SU-DHL-6 (cell line): ENCODE data around the gene SMIM8.

Experiments
- H2AFZ ChIP-seq: fragments of 200-600 bp; sonication (generic); 2 replicates; pipeline ENCODE4 v1.6.1; 2014; ENCODE audit warnings: low read depth, mild to moderate bottlenecking, moderate library complexity, mixed read lengths, antibody characterized with exemption, low read length; ENCODE audit not compliant: severe bottlenecking
- H3F3A ChIP-seq: fragments of 200-600 bp; shearing (Covaris generic); 2 replicates; pipeline ENCODE4 v1.6.0; 2016; ENCODE audit warnings: antibody characterized with exemption, mild to moderate bottlenecking; ENCODE audit not compliant: insufficient read depth
- H3K27ac ChIP-seq: fragments of 200-600 bp; sonication (generic); 2 replicates; pipeline ENCODE4 v1.5.1; 2016; ENCODE audit warnings: low read depth, mild to moderate bottlenecking, low read length, moderate library complexity, mixed read lengths
- H3K27me3 ChIP-seq: fragments of 200-600 bp; sonication (generic), shearing (Covaris generic); 2 replicates; pipeline ENCODE4 v1.6.0; 2014; ENCODE audit warnings: mild to moderate bottlenecking, low read length
- H3K36me3 ChIP-seq: fragments of 200-600 bp; sonication (generic); 2 replicates; pipeline ENCODE4 v1.6.1; 2014; ENCODE audit warnings: mild to moderate bottlenecking, low read length, mixed read lengths
- H3K4me2 ChIP-seq: fragments of 300-600, 200-600 bp; shearing (Covaris generic), sonication (generic); 2 replicates; pipeline ENCODE4 v1.6.0; 2014; ENCODE audit warnings: low read length, low read depth, mild to moderate bottlenecking; ENCODE audit not compliant: poor library complexity, severe bottlenecking
- H3K4me3 ChIP-seq: fragments of 200-600 bp; sonication (generic); 2 replicates; pipeline ENCODE4 v1.5.1; 2014; ENCODE audit warnings: antibody characterized with exemption, low read length, mild to moderate bottlenecking, mixed read lengths; ENCODE audit not compliant: insufficient read depth, poor library complexity, severe bottlenecking
- H3K79me2 ChIP-seq: fragments of 200-600 bp; sonication (generic); 2 replicates; pipeline ENCODE4 v1.6.1; 2014; ENCODE audit warnings: mild to moderate bottlenecking, low read length, moderate library complexity; ENCODE audit not compliant: insufficient read depth
- H3K9ac ChIP-seq: fragments of 200-600 bp; sonication (generic); 2 replicates; pipeline ENCODE4 v1.7.0; 2014; ENCODE audit warnings: mild to moderate bottlenecking, low read length
- H3K9me2 ChIP-seq: fragments of 200-600 bp; sonication (generic); replicated peaks from 2 replicates; pipeline ENCODE4 v1.6.1; 2014; ENCODE audit warnings: low read length; ENCODE audit not compliant: insufficient read depth
- H3K9me3 ChIP-seq: fragments of 200-600 bp; sonication (generic); 2 replicates; pipeline ENCODE4 v1.6.1; 2014; ENCODE audit warnings: low read length, mixed read lengths; ENCODE audit not compliant: insufficient read depth
- H4K20me1 ChIP-seq: fragments of 200-600 bp; sonication (generic); 2 replicates; pipeline ENCODE4 v1.6.1; 2014; ENCODE audit warnings: low read depth, mild to moderate bottlenecking, antibody characterized with exemption, low read length, moderate library complexity, mixed read lengths
- CTCF ChIP-seq: fragments of 200-600 bp; sonication (generic); IDR thresholded peaks from one replicate; pipeline ENCODE4 v1.5.1; 2017; ENCODE audit warnings: antibody characterized with exemption, mild to moderate bottlenecking, low read length, moderate library complexity; ENCODE audit not compliant: insufficient read depth, poor library complexity, severe bottlenecking
- EZH2phosphoT487 ChIP-seq: fragments of 200-600 bp; sonication (generic), shearing (Covaris generic); conservative IDR thresholded peaks from 2 replicates; pipeline ENCODE4 v1.6.1; 2018; ENCODE audit warnings: mild to moderate bottlenecking, antibody characterized with exemption, low read length, moderate library complexity, mixed read lengths

SMIM8 gene

GRCh38 chr6:87373377-87373776 is 51.0 kb downstream of the SMIM8 start:
- Histone ChIP-seq H2AFZ (no peak overlapping the region), H3K27me3 (no peaks in the 10 kb centered on the region), H4K20me1 (no peaks in the 10 kb centered on the region), H3K9me3 (no peaks in the 10 kb centered on the region), H3K27ac (no peak overlapping the region), H3K36me3 (no peaks in the 10 kb centered on the region), H3K79me2 (no peaks in the 10 kb centered on the region), H3K4me2 (no peak overlapping the region), H3K9me2 (no peaks in the 10 kb centered on the region), H3K4me3 (no peak overlapping the region), H3K9ac (no peak overlapping the region), H3F3A (no peaks in the 10 kb centered on the region)
- no peak for TF ChIP-seq CTCF
- no peak for TF ChIP-seq EZH2phosphoT487

GRCh38 chr6:87375315-87375714 is 52.9 kb downstream of the SMIM8 start:
- H3K9ac ChIP-seq: no peak overlapping the region

GRCh38 chr6:87376643-87377042 is 54.3 kb downstream of the SMIM8 start:
- TF ChIP-seq CTCF (no peak), EZH2phosphoT487 (no peak)
- no peak overlapping the region for H3K27ac ChIP-seq
- H3K4me2 ChIP-seq: no peak overlapping the region
- H3K9me2 ChIP-seq: no peaks in the 10 kb centered on the region
- H3K27me3 ChIP-seq: no peaks in the 10 kb centered on the region
- H3F3A ChIP-seq: no peaks in the 10 kb centered on the region
- H3K9ac ChIP-seq: no peak overlapping the region
- no peaks in the 10 kb centered on the region for H4K20me1 ChIP-seq
- no peak overlapping the region for H3K4me3 ChIP-seq
- no peaks in the 10 kb centered on the region for H3K79me2 ChIP-seq
- H3K9me3 ChIP-seq: no peaks in the 10 kb centered on the region
- no peaks in the 10 kb centered on the region for H3K36me3 ChIP-seq
- no peak overlapping the region for H2AFZ ChIP-seq

More at GRCh38 chr6:87375315-87375714, 52.9 kb downstream of the SMIM8 start:
- no peaks in the 10 kb centered on the region for H3F3A ChIP-seq
- TF ChIP-seq EZH2phosphoT487: no peak
- no peak for TF ChIP-seq CTCF
- H3K4me2 ChIP-seq: no peak overlapping the region
- no peak overlapping the region for H3K27ac ChIP-seq
- no peak overlapping the region for H3K4me3 ChIP-seq
- no peaks in the 10 kb centered on the region for H3K36me3 ChIP-seq
- no peaks in the 10 kb centered on the region for H3K79me2 ChIP-seq
- H4K20me1 ChIP-seq: no peaks in the 10 kb centered on the region
- no peaks in the 10 kb centered on the region for H3K27me3 ChIP-seq
- H3K9me2 ChIP-seq: no peaks in the 10 kb centered on the region
- no peak overlapping the region for H2AFZ ChIP-seq
- H3K9me3 ChIP-seq: no peaks in the 10 kb centered on the region

GRCh38 chr6:87378947-87379346 is 56.6 kb downstream of the SMIM8 start:
- no peak overlapping the region for H2AFZ ChIP-seq
- H3K79me2 ChIP-seq: no peaks in the 10 kb centered on the region
- H3K27me3 ChIP-seq: no peaks in the 10 kb centered on the region
- no peaks in the 10 kb centered on the region for H3F3A ChIP-seq
- no peak overlapping the region for H3K27ac ChIP-seq
- H3K9ac ChIP-seq: no peak overlapping the region
- H3K4me2 ChIP-seq: no peak overlapping the region
- H3K4me3 ChIP-seq: no peak overlapping the region
- no peaks in the 10 kb centered on the region for H3K9me2 ChIP-seq
- TF ChIP-seq CTCF (no peak), EZH2phosphoT487 (no peak)
- no peaks in the 10 kb centered on the region for H4K20me1 ChIP-seq
- H3K36me3 ChIP-seq: no peaks in the 10 kb centered on the region
- H3K9me3 ChIP-seq: no peaks in the 10 kb centered on the region
